Fibroblast of skin of abdomen (primary cell): ENCODE results near the gene SEZ6.
A peak's percentile ranks its signal among the peaks of the same experiment; 100 is the strongest.

ENCODE experiments used
- DNase-seq: peaks from one replicate; pipeline ENCODE4 v3.0.0-alpha.2; 2013

The SEZ6 gene

DNA sequence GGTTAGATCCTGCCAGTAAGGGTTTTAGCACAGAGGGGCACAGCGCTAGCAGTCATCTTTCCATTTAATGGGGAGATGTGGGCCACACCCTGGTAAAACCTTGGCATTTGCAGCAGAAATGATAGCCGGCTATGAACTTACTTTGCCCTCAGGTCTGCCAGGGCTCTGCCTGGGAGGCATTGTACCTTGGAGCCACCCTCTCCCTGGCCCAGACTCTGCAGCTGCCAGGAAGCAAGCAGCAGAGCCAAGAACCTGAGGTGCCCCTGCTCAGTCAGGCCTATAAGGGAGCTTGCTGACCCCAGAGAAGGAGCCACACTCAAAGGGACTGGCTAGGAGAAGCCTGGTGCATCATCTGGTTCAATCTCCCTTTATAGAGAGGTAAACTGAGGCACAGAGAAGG is 30.8 kb downstream of the SEZ6 start:
- no peak for DNase-seq

DNA sequence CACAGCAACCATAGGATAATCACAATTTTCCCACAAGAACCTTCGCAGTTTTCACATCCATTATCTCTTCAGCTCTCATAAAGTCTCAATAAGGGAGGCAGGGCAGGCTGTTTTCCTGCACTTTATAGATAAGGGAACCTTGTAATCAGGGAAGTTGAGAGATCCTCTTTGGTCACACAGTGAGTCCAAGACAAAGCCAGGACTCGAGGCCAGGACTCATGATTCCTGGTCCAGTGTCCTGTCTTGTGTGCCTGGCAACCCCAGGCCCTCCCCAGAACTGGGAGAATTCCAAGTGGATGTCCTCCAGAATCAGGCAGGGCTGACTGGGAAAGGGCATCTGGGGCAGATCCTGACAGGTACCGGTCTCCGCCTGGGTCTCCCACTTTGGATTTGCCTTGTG is 31.4 kb downstream of the SEZ6 start:
- no peak for DNase-seq

DNA sequence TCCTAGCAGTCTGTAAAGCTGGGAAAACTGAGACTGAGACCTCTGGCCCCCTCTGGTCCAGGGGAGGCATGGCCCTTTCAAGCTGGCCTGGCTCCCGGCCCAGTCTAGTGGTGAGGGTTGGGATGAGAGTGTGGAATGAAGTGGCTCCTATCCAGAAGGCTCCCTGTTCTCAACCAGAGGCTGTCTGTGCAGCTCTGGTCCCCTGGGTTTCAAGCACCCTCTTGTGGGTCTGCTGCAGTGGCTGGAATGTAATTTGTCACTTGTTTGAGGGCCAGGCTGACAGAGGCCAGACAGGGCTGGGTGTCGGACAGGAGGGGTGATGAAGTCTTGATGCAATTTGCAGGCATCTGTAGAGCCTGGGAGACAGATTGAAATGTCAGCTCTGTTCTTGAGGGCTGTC is 32.4 kb downstream of the SEZ6 start:
- DNase-seq, result peak; percentile 79

DNA sequence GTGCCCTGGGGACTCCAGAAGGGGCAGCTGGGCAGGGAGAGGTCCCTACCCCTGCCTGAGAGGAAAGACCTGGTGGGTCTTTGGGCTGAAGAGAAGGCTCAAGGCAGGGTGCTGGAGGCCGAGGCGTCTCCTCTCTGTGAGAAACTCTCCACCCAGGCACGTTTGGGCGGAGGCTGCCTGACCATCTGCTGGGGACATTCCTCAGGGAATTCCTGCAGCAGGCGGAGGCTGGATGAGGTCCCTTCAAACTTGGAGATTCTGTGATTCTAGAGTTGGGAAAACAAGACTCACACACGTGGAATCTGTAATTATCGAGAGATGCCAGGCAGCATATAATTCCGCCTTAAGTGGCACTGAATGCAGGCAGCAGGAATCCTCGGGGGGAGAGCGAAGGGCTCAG is 33.4 kb downstream of the SEZ6 start:
- no peak for DNase-seq

DNA sequence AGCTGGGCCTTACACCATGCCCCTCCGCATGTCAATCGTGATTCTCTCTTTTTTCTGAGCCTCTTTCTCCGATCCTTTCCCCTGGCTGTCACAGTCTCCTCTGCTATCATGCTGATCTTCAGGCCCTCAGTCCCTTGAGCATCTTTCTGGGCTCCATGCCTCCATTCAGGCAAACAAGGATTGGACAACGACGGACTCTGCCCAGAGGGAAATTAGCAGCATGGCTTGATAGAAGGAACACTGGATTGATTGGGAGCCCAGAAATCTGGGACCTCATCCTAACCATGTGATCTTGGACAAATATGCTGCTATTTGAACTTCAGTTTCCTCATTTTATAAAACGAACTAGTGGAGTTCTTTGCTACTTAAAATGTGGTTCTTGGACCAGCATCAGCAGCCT is 35.0 kb downstream of the SEZ6 start:
- no peak for DNase-seq

DNA sequence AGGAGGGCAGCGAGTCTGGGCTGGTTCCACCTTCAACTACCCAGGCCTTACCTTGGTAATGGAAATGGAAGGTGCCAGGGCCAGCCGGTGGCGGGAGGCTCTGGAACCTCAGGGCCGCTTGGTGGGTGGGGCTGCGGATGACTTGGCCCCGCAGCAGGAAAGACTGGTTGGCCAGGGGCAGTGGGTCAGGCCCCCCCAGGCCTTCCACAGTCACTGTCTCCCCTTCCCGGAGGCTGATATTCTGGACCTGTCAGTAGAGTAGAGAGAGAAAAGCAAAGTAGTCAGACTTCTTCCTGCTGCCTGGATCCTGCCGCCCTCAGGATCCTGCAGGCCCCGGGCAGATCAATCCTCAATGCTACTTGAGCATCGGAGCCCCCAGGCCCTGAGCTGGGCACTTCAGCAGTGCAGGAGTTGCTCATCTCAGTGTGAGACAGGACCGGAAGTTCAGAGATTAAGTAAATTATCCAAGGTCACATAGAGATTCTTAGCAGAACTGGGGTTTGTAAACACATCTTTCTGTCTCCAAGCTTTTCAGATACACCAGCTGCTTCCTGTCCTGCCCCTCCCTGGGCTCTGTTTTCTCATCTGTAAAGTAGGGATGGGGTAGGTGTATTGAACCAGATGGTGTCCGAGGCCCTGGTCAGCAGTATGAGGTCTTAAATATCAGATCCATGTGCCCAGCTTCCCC is 36.0 kb downstream of the SEZ6 start:
- DNase-seq, result no peak

DNA sequence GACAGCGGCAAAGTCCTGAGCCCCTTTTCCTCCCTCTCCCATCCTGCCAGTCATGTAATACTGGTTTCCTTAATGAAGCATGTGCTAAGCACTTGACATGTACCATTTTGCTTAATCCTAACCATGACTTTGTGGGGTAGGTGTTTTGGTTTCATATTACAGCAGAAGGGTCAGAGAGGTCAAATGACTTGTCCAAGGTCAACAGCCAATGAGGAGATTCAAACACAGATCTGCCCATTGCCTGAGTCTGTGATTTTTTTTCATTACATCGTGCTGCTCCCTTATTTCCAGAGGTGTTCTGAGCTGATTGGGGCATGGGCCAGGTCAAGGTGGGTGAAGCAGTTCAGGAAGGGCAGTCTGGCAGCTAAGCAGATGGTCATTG is 36.9 kb downstream of the SEZ6 start:
- no peak for DNase-seq

DNA sequence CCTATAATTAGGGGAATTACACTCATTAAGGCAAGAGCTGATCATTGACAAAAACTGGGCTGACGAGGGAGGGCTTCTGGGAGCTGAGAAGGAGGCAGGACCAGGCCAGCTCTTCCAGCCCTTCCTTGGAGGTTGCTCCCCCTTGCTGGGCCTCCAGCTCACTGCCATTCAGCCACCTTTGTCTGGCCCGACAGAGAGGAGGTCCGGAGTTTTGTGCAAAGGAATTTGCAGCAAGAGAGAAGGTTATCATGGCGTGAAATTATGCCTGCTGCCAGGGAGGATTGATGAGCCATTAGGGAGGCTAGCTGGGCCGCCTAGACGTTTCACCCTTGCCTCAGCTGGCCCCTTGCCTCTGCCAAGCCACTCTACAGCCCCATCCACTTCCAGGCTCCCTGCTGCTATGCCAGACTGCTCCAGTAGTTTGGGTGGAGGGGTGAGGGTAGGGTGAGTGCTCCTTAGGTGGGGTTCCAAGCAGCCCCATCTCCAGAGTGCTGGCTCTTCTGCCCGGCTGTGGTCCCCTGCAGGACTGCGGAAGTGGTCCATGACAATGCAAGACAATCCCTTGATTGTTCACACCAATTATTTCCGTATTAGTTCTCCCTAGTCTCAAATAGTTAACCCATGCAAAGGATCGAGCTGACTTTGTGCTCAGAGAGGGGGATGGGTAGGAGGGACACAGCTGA is 37.5 kb downstream of the SEZ6 start:
- peak; percentile 34 for DNase-seq

DNA sequence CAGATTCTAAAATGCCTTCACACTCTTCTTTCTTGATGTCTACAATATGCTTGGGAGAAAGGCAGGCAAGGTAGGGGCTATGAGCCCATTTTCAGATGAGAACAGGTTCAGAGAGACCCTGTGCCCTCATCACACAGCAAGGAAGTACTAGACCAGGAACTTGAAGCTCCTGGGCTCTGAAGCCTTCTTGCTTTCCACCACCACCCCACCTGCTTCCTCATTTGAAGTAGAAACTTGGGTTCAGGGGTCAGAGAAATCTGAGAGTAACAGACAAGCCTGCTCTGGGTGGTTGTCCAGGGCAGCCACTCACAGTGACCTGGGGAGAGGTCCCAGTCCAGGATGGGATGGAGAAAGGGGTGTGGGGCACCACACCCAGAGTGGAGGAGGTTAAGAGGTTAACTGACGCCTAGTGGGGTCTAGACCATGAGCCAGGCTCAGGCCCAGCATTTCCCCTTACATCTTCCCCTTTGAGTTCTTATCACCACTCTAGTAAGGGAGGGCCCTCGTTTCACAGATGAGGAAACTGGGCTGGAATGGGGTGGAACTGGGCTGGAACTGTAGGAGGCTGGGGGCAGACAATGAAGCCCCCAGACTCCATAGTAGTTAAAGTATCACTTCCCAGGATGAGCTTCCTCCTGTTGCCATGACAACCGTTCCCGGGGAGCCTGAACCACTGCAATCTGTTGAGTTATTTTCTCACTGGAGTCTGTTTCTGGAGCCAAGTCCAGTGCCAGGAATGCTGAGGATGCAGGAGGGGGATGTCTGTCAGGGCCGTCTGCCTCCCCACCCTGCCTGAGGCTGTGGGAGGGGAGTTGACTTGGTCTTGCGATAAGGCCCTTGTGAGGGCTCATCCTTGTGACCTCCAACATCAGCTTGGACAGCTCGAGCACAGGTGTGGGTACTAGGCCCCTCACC is 38.4 kb downstream of the SEZ6 start:
- DNase-seq, result peak; percentile 22

DNA sequence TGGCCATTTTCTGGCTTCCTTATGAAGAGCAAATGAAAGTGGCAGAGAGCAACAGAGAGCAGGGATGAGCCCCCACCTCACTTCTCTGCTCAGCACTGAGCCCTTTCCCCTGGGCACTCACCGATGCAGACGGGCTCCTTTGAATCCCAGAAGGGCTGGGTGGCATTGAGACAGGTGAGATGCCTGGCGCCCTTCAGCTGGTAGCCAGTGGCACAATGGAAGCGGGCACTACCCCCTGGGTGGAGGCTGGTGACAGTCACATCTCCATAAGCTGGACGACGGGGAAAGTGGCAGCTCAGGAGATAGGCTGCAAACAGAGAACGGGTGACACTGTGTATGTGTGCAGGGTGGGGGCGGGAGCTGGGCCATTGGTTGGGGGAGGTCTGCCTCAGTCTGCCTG is 42.0 kb downstream of the SEZ6 start:
- no peak for DNase-seq

DNA sequence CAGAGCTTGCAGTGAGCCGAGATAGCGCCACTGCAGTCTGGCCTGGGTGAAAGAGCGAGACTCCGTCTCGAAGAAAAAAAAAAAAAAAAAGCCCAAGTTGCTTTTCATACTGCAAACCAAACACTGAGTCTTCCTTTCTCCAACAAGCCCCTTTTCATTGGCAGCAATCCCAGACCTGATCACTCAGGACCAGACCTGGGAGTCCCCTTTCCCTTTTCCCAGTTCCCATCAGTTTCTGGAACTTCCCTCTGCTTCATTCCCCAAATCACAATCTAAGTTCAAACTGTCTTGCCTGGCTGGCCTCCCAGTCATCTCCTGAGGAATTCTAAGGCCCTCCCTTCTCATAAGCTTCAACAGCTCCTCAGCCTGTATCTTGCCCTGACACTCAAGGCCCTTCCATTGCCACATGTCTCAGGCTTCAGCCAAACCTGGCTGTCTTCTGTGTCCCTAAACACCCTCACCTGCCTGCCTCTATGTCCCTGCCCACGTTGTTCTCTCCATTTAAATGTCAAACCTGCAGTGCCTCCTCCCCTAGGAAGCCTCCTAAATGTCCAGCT is 42.7 kb downstream of the SEZ6 start:
- no peak for DNase-seq

DNA sequence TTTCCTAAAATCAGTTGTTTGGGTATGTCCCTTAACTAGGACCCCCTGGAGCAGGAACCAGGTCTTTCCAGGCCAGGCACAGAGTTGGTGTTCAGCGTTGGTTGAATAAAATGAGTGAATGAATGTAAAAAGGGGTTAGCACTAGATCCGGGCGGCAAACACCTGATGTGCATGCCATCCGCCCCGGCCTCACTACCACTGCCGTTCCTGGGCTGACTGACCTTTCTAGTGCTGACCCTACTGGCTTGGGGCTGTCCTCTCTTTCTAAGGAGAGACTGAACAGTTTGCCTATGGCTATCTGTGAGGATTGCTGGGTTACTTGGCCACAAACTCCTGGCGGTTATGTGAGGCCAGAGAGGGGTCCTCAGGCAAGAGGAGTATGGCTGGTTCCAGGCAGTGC is 44.4 kb downstream of the SEZ6 start:
- no peak for DNase-seq

DNA sequence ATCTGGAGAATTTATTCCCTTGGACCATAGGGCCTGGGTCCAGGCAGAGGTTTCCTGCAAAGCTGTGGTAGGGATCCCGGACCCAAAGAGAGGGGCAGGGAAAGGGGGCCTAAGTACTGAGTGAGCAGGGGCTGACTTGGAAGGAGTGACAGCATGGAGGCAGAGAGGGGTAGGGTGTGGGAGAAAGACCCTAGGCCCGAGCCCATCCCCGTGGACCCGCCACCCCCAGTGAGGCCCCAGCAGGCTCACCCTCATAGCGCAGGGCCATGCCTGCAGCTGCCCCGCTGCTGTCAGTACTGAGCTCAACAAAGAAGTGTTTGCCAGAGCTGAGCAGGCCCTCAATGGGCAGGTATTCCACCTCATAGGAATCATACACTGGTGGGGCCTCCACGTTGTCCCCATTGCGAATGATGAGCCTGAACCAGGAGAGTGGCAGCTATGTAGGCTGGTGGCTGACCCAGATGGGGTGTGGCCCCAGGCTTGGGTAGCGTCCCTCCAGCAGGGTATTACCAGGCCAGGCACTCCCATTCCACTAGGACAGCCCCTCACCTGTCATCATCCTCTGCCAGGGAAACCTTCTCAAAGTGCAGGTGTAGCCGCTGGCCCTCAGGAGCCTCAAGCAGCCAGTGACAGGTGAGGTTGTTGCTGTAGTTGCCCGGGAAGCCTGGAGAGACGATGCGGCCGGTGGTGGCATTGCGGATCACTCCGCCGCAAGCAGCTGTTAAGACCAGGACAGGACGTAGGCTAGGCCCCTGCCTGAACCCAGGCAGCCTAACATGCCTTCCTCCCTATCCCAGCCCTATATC is 45.4 kb downstream of the SEZ6 start:
- DNase-seq, result no peak

DNA sequence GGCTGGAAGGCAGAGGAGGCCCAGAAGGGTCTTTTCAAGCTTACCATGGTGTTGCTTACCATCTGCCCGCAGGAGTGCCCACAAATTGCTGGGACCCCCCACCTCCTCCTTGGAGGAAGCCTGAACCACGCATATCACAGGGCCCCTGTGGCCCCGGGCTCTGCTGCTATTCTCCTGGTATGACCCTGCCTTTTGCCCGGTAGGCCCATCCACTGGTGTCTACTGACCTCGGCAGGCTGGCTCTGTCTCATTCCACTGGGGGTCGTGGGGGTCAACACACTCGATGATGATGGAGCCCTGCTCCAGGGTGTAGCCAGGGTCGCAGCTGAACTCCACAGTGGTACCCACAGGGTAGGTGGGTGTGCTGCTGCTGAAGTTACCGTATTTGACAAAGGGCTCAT is 46.4 kb downstream of the SEZ6 start:
- DNase-seq, result no peak

DNA sequence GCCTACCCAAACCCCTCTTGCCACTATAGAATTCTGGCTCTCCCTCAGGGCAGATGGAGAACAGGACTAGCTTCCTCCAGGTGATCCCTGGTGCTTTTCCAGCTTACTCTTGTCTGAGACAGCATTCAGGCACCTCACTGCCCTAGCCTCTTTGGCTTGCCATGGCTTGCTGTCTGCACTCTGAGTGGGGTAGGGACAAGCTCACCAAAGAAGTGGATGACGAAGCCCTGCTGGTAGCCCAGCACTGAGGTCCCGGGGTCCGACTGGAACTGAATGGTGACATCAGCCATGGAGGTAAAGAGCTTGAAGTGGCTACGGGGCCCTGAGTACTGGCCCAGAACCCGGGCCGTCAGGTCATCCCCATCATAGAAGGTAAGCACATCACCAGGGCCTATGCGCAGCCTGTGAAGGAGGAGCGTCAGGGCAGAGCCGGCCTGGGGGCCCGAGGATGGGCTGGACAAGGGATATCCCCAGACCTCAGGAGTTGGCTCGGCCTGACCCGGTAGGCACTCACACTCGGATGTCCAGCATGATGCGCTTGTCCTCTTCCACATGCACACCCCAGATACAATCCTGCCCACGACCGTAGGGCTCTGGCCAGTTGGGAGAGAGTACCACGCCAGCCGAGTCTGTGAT is 46.9 kb downstream of the SEZ6 start:
- DNase-seq, result no peak

DNA sequence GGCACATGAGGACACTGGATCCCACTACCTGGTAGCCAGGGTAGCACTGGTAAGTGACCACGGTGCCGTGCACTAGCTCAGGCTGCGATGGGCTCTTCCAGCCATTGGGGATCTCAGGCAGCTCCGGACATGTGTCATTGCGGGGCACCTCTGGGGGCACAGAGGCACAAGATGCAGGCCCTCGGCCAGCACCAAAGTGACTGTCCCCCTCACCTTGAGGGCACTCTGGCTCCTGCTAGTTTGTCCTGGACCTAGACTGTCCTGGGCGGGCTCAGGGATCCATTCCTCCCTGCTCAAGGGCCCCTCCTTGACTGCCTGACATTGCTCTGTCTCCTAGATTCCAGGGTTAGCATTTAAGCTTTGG is 47.9 kb downstream of the SEZ6 start:
- no peak for DNase-seq

DNA sequence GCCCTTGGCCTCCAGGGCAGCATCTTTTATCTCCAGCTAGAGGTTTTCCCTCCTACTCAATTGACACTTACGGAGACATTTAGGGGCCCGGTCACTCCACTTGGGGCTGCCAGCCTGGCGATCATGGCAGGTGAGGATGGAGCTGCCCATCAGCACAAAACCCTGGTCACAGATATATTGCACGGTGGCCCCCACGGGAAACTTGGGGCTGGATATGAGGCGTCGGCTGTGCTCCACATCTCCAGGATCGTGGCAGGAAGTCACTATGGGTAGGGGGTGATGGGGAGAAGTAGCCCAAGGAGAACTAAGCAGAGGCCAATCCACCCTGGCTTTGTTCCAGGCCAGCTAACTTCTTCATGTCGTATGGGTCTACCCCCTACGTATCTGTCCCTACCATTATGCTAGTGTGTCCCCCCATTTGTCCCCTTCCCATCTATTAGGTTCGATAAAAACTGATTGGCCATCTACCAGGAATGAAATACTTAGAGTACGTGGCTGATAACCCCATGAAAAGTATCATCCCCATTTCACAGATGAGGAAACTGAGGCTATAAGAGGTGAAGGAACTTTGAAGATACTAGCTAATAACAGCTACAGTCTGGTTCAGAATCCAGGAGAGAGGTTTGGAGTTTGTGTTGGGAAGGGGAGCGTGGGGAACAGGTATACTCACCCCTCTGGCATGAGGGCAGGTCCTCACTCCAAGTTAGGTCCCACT is 48.4 kb downstream of the SEZ6 start:
- no peak for DNase-seq

DNA sequence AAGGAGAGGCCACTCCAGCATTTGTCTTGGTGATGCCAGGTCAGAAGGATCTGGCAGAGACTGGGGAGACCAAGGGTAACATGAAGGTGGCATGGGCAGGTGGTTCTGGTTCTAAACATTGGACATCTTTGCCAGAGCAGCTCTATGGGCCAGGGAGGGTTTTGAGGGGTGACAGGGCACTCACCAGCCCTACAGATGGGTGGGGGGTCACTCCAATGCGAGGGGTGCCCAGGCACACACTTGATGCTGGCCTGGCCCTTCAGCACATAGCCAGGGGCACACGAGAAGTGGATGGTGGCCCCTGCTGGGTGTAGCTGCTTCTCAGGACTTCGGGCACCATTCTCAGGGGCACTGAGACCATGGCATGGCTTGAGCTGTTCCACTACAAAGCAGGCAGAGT is 49.0 kb downstream of the SEZ6 start:
- DNase-seq, result no peak

DNA sequence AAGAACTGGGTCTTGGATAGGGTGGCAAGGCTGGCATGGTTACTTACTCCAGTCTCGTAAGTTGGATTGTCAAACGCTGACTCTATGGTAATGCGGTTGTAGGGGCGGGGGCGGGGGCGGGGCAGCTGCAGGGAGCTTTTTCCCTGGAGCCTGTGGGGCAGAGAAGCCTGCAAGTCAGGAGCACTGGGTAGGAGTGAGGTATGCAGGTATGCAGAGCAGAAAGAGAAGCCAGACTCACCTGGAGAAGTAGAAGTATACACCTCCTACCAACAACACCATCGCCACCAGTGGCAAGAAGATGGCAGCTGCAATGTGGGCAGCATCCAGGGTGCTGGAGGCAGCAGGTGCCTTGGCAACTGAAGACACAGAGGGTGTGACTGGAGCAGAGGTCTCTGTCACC is 49.7 kb downstream of the SEZ6 start:
- DNase-seq, result no peak

DNA sequence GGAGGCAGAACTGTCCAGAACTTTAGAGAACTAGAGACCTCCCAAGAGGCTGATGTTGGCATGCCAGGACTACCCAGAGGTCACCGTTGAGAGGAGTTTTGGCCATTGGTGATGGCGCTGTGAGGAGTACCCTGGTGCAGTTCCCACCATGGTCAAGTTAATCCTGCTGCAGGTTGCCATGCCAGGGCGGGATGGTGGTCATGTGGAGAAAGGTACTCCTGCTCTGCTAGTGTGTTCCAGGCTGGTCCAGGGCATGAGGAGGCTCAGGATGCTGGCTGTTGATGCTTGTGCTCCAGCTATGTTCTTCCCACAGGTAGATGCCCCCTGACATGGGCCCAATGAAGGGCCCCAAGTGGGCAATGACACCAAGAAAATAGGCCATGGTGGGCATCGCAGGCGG is 50.4 kb downstream of the SEZ6 start:
- no peak for DNase-seq

DNA sequence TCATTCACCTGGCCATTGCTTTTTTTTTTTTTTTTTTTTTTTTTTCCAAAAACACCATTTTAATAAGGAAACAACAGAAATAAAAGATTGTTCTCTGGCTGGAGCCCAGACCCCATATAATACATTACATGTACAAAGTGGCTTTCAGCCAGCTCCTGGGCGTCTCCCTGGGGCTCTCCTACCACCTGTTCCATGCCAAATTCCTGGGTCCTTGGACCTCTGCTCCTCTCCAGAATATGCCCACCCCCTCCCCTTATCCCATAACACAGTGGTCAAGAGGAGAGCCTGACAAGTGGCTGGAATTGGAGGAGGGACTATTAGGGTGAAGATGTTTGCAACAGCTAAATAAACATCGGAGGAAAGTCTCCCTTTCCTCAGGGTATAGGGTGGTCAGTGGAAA is 50.9 kb downstream of the SEZ6 start:
- no peak for DNase-seq
